Measurements from ENCODE around the gene SLC6A20.
"Not testable (repeated sequence)": the region's sequence is repeated elsewhere in the genome, so short reads cannot be mapped to it uniquely, and the experiment has no call there.

The SLC6A20 gene

DNA sequence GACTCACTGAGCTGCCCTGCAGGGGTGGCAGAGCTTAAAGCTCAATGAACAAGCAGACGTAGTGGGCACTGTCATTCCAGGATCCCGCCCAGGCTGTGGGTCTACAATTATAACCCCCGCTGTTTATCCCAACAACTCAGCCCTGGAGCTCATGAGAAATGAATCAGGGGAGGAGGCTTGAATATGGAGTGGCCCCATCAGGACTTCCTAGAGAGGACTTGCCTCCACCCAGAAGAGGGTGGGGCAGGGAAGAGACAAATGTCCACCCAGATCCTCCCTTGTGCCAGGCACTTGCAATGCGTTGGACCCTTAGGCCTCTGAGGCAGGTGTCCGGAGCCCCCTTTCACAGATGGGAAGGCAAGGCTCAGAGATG is 33.0 kb downstream of the SLC6A20 start:
- no peaks in the 10 kb centered on the region for H3K4me1 ChIP-seq (ENCODE audit: insufficient read depth, low read length)

DNA sequence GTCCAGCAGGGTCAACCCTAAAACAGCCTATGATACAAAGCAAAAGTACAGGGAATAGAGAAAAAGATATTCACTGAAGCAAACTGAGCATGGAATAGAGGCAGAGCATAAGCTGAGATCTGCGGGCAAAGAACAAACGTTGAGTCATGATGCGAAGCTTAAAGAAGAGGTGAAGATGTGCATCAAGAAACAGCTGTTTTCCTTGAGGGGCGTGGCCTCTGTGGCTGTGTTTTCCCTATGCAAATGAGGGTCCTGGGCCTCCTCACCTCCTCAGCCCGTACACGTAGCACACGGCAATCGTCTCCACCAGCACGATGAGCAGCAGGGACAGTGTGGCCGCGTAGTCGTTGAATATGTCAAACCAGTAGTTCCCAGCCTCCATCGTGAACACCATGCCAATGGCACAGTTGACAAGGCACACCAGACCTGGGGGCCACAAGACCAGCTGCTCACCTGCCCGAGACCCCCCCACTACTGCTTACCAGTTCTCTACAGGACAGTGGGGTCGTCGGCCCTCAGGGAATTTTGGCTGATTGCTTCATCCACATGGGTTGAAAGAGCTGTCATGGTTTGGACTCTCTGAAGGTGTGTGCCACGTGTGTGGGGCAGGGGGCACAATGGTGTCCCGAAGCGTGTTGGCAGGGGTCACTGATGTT is 33.6 kb downstream of the SLC6A20 start:
- Histone ChIP-seq H3K4me3 (ENCODE audit: low read depth in 1 of 2, low read length in 2 of 2) (no peak overlapping the region), H3K27ac (ENCODE audit: low read depth, low read length) (no peak overlapping the region)

More for the DNA sequence above, 33.0 kb downstream of the SLC6A20 start:
- H3K9me3 ChIP-seq (ENCODE audit: low read length): no peaks in the 10 kb centered on the region
- H3K4me3 ChIP-seq (ENCODE audit: low read depth in 1 of 2, low read length in 2 of 2): no peak overlapping the region
- no peak overlapping the region for H3K27ac ChIP-seq (ENCODE audit: low read depth, low read length)
- H3K27me3 ChIP-seq (ENCODE audit: control insufficient read depth in 1 of 2, insufficient read depth in 2 of 2, low read length in 2 of 2): peaks cover 0 to 6% of the 10 kb centered on the region in 2 donors
- no peak overlapping the region for H3K9ac ChIP-seq (ENCODE audit: low read length)
- H3K36me3 ChIP-seq (ENCODE audit: insufficient read depth, low read length): no peaks in the 10 kb centered on the region

DNA sequence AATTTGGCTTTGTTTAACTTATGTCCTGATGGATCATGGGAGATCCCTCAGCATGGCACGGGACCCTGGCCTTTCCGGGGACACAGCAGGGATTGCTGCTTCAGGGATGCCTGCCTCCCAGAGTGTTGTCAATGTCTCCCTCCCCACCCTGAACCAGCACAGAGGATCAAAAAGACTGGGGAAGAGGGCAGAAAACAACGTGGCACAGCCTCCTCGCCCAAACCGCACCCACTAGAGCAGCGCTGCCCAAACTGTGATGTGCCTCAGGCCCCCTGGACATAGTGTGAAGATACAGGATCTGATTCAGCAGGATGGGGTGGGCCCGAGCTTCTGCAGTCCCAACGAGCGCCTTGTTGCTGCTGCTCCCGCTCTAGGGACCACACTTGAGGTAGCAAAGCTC is 34.5 kb downstream of the SLC6A20 start:
- H3K4me3 ChIP-seq (ENCODE audit: low read depth in 1 of 2, low read length in 2 of 2): no peak overlapping the region
- no peaks in the 10 kb centered on the region for H3K36me3 ChIP-seq (ENCODE audit: insufficient read depth, low read length)
- H3K27ac ChIP-seq (ENCODE audit: low read depth, low read length): no peak overlapping the region
- no peak overlapping the region for H3K9ac ChIP-seq (ENCODE audit: low read length)
- H3K9me3 ChIP-seq (ENCODE audit: low read length): no peaks in the 10 kb centered on the region
- H3K27me3 ChIP-seq (ENCODE audit: control insufficient read depth in 1 of 2, insufficient read depth in 2 of 2, low read length in 2 of 2): peaks cover 0 to 6% of the 10 kb centered on the region in 2 donors
- H3K4me1 ChIP-seq (ENCODE audit: insufficient read depth, low read length): no peaks in the 10 kb centered on the region

More for the DNA sequence above, 33.6 kb downstream of the SLC6A20 start:
- H3K36me3 ChIP-seq (ENCODE audit: insufficient read depth, low read length): no peaks in the 10 kb centered on the region
- H3K9ac ChIP-seq (ENCODE audit: low read length): no peak overlapping the region
- H3K4me1 ChIP-seq (ENCODE audit: insufficient read depth, low read length): no peaks in the 10 kb centered on the region
- H3K9me3 ChIP-seq (ENCODE audit: low read length): no peaks in the 10 kb centered on the region
- H3K27me3 ChIP-seq (ENCODE audit: control insufficient read depth in 1 of 2, insufficient read depth in 2 of 2, low read length in 2 of 2): peaks cover 0 to 6% of the 10 kb centered on the region in 2 donors

GRCh38 chr3:45760878-45761711 is 35.2 kb downstream of the SLC6A20 start:
- H3K4me3 ChIP-seq (ENCODE audit: low read depth in 1 of 2, low read length in 2 of 2): no peak overlapping the region
- H3K36me3 ChIP-seq (ENCODE audit: insufficient read depth, low read length): no peaks in the 10 kb centered on the region
- peaks cover 0 to 6% of the 10 kb centered on the region in 2 donors for H3K27me3 ChIP-seq (ENCODE audit: control insufficient read depth in 1 of 2, insufficient read depth in 2 of 2, low read length in 2 of 2)
- H3K9me3 ChIP-seq (ENCODE audit: low read length): no peaks in the 10 kb centered on the region
- H3K27ac ChIP-seq (ENCODE audit: low read depth, low read length): no peak overlapping the region
- no peaks in the 10 kb centered on the region for H3K4me1 ChIP-seq (ENCODE audit: insufficient read depth, low read length)
- no peak overlapping the region for H3K9ac ChIP-seq (ENCODE audit: low read length)

- Histone ChIP-seq H3K36me3 (ENCODE audit: insufficient read depth, low read length) (no peaks in the 10 kb centered on the region), H3K27me3 (ENCODE audit: control insufficient read depth in 1 of 2, insufficient read depth in 2 of 2, low read length in 2 of 2) (peaks cover 0 to 6% of the 10 kb centered on the region in 2 donors), H3K9ac (ENCODE audit: low read length) (no peak overlapping the region), H3K9me3 (ENCODE audit: low read length) (no peaks in the 10 kb centered on the region), H3K4me3 (ENCODE audit: low read depth in 1 of 2, low read length in 2 of 2) (no peak overlapping the region), H3K4me1 (ENCODE audit: insufficient read depth, low read length) (no peaks in the 10 kb centered on the region), H3K27ac (ENCODE audit: low read depth, low read length) (no peak overlapping the region)
Observed at GRCh38 chr3:45759851-45760250, 36.5 kb downstream of the SLC6A20 start.

- H3K27ac ChIP-seq (ENCODE audit: low read depth, low read length): no peak overlapping the region
- H3K36me3 ChIP-seq (ENCODE audit: insufficient read depth, low read length): no peaks in the 10 kb centered on the region
Observed at GRCh38 chr3:45758871-45759270, 37.5 kb downstream of the SLC6A20 start.

DNA sequence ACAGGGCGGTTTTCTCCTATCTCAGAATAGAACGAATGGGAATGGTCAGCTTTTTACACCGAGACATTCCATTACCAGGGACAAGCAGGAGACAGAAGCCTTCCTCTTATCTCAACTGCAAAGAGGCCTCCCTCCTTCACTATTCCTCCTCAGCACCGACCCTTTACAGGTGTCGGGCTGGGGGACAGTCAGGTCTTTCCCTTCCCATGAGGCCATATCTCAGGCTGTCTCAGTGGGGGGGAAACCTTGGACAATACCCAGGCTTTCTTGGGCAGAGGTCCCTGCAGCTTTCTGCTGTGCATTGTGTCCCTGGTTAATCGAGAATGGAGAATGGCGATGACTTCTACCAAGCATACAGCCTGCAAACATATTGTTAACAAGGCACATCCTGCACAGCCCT is 39.2 kb downstream of the SLC6A20 start:
- not testable (repeated sequence) for H3K27ac ChIP-seq (ENCODE audit: low read depth, low read length); H3K36me3 ChIP-seq (ENCODE audit: insufficient read depth, low read length); H3K27me3 ChIP-seq (ENCODE audit: control insufficient read depth in 1 of 2, insufficient read depth in 2 of 2, low read length in 2 of 2); H3K4me1 ChIP-seq (ENCODE audit: insufficient read depth, low read length); H3K9me3 ChIP-seq (ENCODE audit: low read length); H3K4me3 ChIP-seq (ENCODE audit: low read depth in 1 of 2, low read length in 2 of 2); H3K9ac ChIP-seq (ENCODE audit: low read length)

More at GRCh38 chr3:45758871-45759270, 37.5 kb downstream of the SLC6A20 start:
- Histone ChIP-seq H3K4me3 (ENCODE audit: low read depth in 1 of 2, low read length in 2 of 2) (no peak overlapping the region), H3K27me3 (ENCODE audit: control insufficient read depth in 1 of 2, insufficient read depth in 2 of 2, low read length in 2 of 2) (peaks cover 0 to 6% of the 10 kb centered on the region in 2 donors), H3K4me1 (ENCODE audit: insufficient read depth, low read length) (no peaks in the 10 kb centered on the region), H3K9ac (ENCODE audit: low read length) (no peak overlapping the region), H3K9me3 (ENCODE audit: low read length) (no peaks in the 10 kb centered on the region)

- H3K4me3 ChIP-seq (ENCODE audit: low read depth in 1 of 2, low read length in 2 of 2): no peak overlapping the region
- H3K9ac ChIP-seq (ENCODE audit: low read length): no peak overlapping the region
- no peaks in the 10 kb centered on the region for H3K9me3 ChIP-seq (ENCODE audit: low read length)
- H3K27me3 ChIP-seq (ENCODE audit: control insufficient read depth in 1 of 2, insufficient read depth in 2 of 2, low read length in 2 of 2): peaks cover 0 to 6% of the 10 kb centered on the region in 2 donors
- no peaks in the 10 kb centered on the region for H3K36me3 ChIP-seq (ENCODE audit: insufficient read depth, low read length)
- H3K4me1 ChIP-seq (ENCODE audit: insufficient read depth, low read length): no peaks in the 10 kb centered on the region
- no peak overlapping the region for H3K27ac ChIP-seq (ENCODE audit: low read depth, low read length)
Observed at GRCh38 chr3:45756055-45756454, 40.3 kb downstream of the SLC6A20 start.

- Histone ChIP-seq H3K27ac (ENCODE audit: low read depth, low read length) (no peak overlapping the region), H3K36me3 (ENCODE audit: insufficient read depth, low read length) (no peaks in the 10 kb centered on the region), H3K9ac (ENCODE audit: low read length) (no peak overlapping the region), H3K9me3 (ENCODE audit: low read length) (no peaks in the 10 kb centered on the region), H3K4me3 (ENCODE audit: low read depth in 1 of 2, low read length in 2 of 2) (no peak overlapping the region), H3K4me1 (ENCODE audit: insufficient read depth, low read length) (no peaks in the 10 kb centered on the region), H3K27me3 (ENCODE audit: control insufficient read depth in 1 of 2, insufficient read depth in 2 of 2, low read length in 2 of 2) (no peaks in the 10 kb centered on the region)
Observed at GRCh38 chr3:45754461-45754860, 41.9 kb downstream of the SLC6A20 start.

- H3K4me1 ChIP-seq (ENCODE audit: insufficient read depth, low read length): no peaks in the 10 kb centered on the region
- no peak overlapping the region for H3K27ac ChIP-seq (ENCODE audit: low read depth, low read length)
- no peaks in the 10 kb centered on the region for H3K36me3 ChIP-seq (ENCODE audit: insufficient read depth, low read length)
- H3K27me3 ChIP-seq (ENCODE audit: control insufficient read depth in 1 of 2, insufficient read depth in 2 of 2, low read length in 2 of 2): no peaks in the 10 kb centered on the region
- H3K9ac ChIP-seq (ENCODE audit: low read length): no peak overlapping the region
- no peak overlapping the region for H3K4me3 ChIP-seq (ENCODE audit: low read depth in 1 of 2, low read length in 2 of 2)
- H3K9me3 ChIP-seq (ENCODE audit: low read length): no peaks in the 10 kb centered on the region
Observed at GRCh38 chr3:45753095-45753494, 43.2 kb downstream of the SLC6A20 start.

- Histone ChIP-seq H3K4me3 (ENCODE audit: low read depth in 1 of 2, low read length in 2 of 2) (no peak overlapping the region), H3K4me1 (ENCODE audit: insufficient read depth, low read length) (no peaks in the 10 kb centered on the region), H3K27ac (ENCODE audit: low read depth, low read length) (no peak overlapping the region), H3K36me3 (ENCODE audit: insufficient read depth, low read length) (peaks cover 6% of the 10 kb centered on the region), H3K9ac (ENCODE audit: low read length) (no peak overlapping the region), H3K9me3 (ENCODE audit: low read length) (no peaks in the 10 kb centered on the region), H3K27me3 (ENCODE audit: control insufficient read depth in 1 of 2, insufficient read depth in 2 of 2, low read length in 2 of 2) (no peaks in the 10 kb centered on the region)
Observed at GRCh38 chr3:45751537-45752242, 44.6 kb downstream of the SLC6A20 start.
